Body of pancreas (tissue), 4 donors: ENCODE measurements around the gene EFCAB6. TPM values are rescaled to one million over a fixed set of nuclear protein-coding genes. Genes with fewer than 3 reads are reported as not detected.
"Not testable (repeated sequence)": the region's sequence is repeated elsewhere in the genome, so short reads cannot be mapped to it uniquely, and the experiment has no call there.

Source experiments
- ATAC-seq: fragments of 150-250 bp; one replicate; pipeline ENCODE4 v1.9.1; 2016
- DNase-seq, 4 donors: peaks; one replicate each; pipeline ENCODE4 v3.0.0-alpha.2; 2019
- H3K27ac ChIP-seq, 4 donors: fragments of 200-600 bp; sonication (generic); 1 replicate in 3 of 4; 2 replicates in 1 of 4; pipeline versions ENCODE4 v1.5.1 to v1.6.1; 2016 to 2019; ENCODE audit warnings: mild to moderate bottlenecking in 1 of 4, mixed read lengths in 1 of 4, moderate library complexity in 1 of 4
- H3K27me3 ChIP-seq, 2 donors: fragments of 200-600 bp; sonication (generic); one replicate each; pipeline ENCODE4 v1.6.0; 2016; ENCODE audit warnings: mild to moderate bottlenecking in 1 of 2
- H3K36me3 ChIP-seq, 2 donors: fragments of 200-600 bp; sonication (generic); replicated peaks in 1 of 2; 2 replicates each; pipeline ENCODE4 v1.5.1; 2016; ENCODE audit warnings: low read depth in 2 of 2; ENCODE audit not compliant: insufficient read depth in 1 of 2
- H3K4me1 ChIP-seq: fragments of 200-600 bp; sonication (generic); one replicate; pipeline ENCODE4 v1.6.0; 2016
- H3K4me3 ChIP-seq, 2 donors: fragments of 200-600 bp; sonication (generic); 1 replicate in 1 of 2; 2 replicates in 1 of 2; pipeline ENCODE4 v1.5.1; 2016 to 2019
- H3K9me3 ChIP-seq, 3 donors: fragments of 200-600 bp; sonication (generic); 1 replicate in 2 of 3; 2 replicates in 1 of 3; pipeline ENCODE4 v1.5.1; 2016
- POLR2A ChIP-seq, 3 donors: fragments of 450-650 bp; IDR thresholded peaks; one replicate each; pipeline ENCODE4 v1.6.1; 2016; ENCODE audit warnings: antibody characterized with exemption in 3 of 3, mild to moderate bottlenecking in 2 of 3
- whole genome bisulfite sequencing, 2 donors: methylation state at CpG; one replicate each; pipeline ENCODE4 v1.1.5; 2017; 5-methylcytosine and 5-hydroxymethylcytosine counted together
- intact Hi-C: fragments of 100-400 bp; cut with DNase I; formaldehyde crosslinking; loops from one replicate; pipeline ENCODE4 v1.15.1; 2023
- total RNA-seq, 2 donors: library from RNA; depleted of rRNA; stranded (reverse); fragments of >200 nt; gene quantifications; one replicate each; pipeline ENCODE4 v1.1.0, GENCODE V29; 2016
- TF ChIP-seq, protein P1 (sequence below), 7 experiments: fragments of 450-650 bp in 4 of 7; fragments of 200-600 bp in 3 of 7; sonication (generic) in 3 of 7; IDR thresholded peaks; one replicate each; pipeline ENCODE4 v1.5.1; 2016 to 2019; ENCODE audit warnings: antibody characterized with exemption in 7 of 7

EFCAB6 gene
- total RNA-seq, 2 donors from 2014 or later, result 4.0 to 4.4 TPM

DNA sequence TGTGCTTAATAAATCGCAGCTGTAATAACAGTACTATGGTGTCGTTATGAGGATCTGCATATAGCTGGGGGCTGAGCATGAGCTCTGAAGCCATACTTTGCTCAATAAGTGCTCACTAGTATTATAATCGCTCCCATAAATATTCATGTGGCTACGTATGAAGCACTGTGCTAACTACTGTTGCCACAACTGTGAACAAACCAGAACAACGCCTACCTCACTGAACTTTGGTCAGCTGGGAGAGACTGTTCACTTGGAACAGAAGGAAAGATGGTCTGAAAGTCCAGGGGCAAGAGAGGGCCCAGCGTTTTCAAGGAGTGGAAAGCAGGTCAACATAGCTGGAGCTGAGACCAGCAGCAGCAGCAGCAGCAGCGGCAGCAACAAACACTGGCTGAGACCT lies 141.6 kb downstream of the EFCAB6 start:
- no peak for TF ChIP-seq POLR2A (IDR thresholded peaks at IDR 0.05)
- TF ChIP-seq, protein P1, sequence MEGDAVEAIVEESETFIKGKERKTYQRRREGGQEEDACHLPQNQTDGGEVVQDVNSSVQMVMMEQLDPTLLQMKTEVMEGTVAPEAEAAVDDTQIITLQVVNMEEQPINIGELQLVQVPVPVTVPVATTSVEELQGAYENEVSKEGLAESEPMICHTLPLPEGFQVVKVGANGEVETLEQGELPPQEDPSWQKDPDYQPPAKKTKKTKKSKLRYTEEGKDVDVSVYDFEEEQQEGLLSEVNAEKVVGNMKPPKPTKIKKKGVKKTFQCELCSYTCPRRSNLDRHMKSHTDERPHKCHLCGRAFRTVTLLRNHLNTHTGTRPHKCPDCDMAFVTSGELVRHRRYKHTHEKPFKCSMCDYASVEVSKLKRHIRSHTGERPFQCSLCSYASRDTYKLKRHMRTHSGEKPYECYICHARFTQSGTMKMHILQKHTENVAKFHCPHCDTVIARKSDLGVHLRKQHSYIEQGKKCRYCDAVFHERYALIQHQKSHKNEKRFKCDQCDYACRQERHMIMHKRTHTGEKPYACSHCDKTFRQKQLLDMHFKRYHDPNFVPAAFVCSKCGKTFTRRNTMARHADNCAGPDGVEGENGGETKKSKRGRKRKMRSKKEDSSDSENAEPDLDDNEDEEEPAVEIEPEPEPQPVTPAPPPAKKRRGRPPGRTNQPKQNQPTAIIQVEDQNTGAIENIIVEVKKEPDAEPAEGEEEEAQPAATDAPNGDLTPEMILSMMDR (IDR thresholded peaks at IDR 0.05), result no peak
- Histone ChIP-seq H3K27ac (no peak overlapping the region), H3K4me3 (no peak overlapping the region), H3K36me3 (no peaks in the 10 kb centered on the region), H3K9me3 (no peaks in the 10 kb centered on the region), H3K27me3 (no peaks in the 10 kb centered on the region), H3K4me1 (no peaks in the 10 kb centered on the region)
- DNase-seq (no peak), ATAC-seq (no peak)
- WGBS, 2 donors, result 72 to 82% methylated on average over 7 of the region's 7 CpGs
- intact Hi-C loops, result no loop called here

DNA sequence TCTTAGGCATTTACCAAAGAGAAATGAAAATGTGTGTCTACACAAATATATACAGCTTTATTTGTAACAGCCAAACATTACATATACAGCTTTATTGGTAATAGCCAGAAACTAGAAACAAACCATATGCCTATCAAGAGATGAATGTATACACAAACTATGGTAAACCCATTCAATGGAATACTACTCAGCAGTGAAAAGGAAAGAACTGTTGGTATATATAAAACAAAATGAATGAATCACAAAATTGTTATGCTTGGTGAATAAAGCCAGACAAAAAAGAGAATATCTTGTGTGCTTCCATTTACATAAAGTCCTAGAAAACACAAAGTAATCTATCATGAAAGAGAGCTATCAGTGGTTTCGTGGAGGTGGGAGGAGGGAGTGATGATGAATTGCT lies 142.9 kb downstream of the EFCAB6 start:
- WGBS, 2 donors, result 89 to 96% methylated on average over 1 of the region's 1 CpG
- no peak for TF ChIP-seq POLR2A (IDR thresholded peaks at IDR 0.05)
- no peaks in the 10 kb centered on the region for H3K4me1 ChIP-seq
- H3K27me3 ChIP-seq, result no peaks in the 10 kb centered on the region
- ATAC-seq, result no peak
- H3K27ac ChIP-seq, result no peak overlapping the region
- DNase-seq, result no peak
- no peaks in the 10 kb centered on the region for H3K9me3 ChIP-seq
- no peak overlapping the region for H3K4me3 ChIP-seq
- H3K36me3 ChIP-seq, result no peaks in the 10 kb centered on the region
- intact Hi-C loops, result no loop called here

DNA sequence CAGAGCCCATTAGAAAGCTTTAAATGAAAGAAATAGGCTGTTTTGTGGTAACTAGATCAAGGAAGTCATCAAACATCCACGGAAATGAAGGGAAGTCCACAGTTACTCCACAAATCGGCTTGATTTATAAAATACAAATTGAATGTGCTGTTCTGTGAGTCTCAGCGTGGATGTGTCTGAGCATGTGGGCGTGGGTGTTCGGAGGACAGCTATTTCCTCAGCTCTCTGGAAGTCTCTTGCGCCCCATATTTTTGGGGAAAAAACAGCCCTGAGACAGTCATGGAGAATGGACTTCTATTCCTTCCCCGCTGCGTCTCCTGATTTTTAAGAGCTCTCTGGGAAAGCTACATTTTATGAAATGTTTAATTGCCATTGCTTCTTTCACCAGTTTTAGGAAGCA lies 144.4 kb downstream of the EFCAB6 start:
- whole genome bisulfite sequencing, 2 donors, result 87 to 94% methylated on average over 8 of the region's 8 CpGs
- DNase-seq (no peak), ATAC-seq (no peak)
- Histone ChIP-seq H3K4me3 (no peak overlapping the region), H3K36me3 (no peaks in the 10 kb centered on the region), H3K27me3 (no peaks in the 10 kb centered on the region), H3K27ac (no peak overlapping the region), H3K9me3 (no peaks in the 10 kb centered on the region), H3K4me1 (no peaks in the 10 kb centered on the region)
- TF ChIP-seq, protein P1 (IDR thresholded peaks at IDR 0.05), result no peak
- intact Hi-C loops, result no loop called here

DNA sequence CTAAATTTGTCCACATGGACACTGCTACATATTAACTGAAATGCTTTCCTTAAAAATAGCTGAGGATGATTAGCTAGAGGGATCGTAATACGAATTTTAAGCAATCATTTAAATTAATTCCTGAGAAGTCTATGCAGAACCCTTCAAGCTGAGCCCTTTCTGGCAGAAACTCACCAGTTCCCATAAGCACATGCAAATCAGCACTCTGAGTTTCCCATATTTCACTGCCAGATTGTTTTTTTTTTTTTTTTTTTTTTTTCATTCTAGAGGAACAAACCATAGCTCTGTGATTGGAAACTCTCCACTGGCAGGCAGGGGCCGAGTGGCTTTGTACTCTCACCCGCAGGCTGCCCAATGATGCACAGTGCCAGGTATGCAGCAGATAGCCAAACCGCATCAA lies 145.6 kb downstream of the EFCAB6 start:
- H3K9me3 ChIP-seq, result no peaks in the 10 kb centered on the region
- WGBS, 2 donors, result 89 to 93% methylated on average over 5 of the region's 5 CpGs
- no peak for DNase-seq
- no peaks in the 10 kb centered on the region for H3K27me3 ChIP-seq
- ATAC-seq, result no peak
- no peaks in the 10 kb centered on the region for H3K4me1 ChIP-seq
- no peak overlapping the region for H3K27ac ChIP-seq
- no peak overlapping the region for H3K4me3 ChIP-seq
- no peaks in the 10 kb centered on the region for H3K36me3 ChIP-seq
- intact Hi-C loops, result no loop called here
- TF ChIP-seq, protein P1 (IDR thresholded peaks at IDR 0.05), result no peak
- no peak for TF ChIP-seq POLR2A (IDR thresholded peaks at IDR 0.05)

DNA sequence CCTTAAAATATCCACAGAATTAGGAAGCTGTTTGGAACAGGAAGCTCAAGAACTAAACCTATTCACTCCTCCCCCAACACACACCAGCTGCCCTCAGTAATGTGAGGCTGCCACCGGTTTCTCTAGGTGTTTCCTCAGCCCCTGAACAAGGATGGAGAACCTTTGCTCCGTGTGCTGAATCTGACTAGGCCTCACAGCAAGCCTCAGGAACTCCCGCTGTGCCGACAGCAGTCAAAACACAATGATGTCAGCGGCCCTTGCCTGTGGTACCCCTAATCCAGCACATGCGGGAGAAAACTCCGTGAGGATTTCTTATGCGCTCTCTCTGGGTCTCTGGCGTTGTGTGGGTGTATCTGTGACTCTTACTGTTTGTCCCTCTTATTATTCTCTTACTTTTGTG lies 153.3 kb downstream of the EFCAB6 start:
- intact Hi-C loops, result no loop called here
- 69 to 75% methylated on average over 7 to 9 of the region's 9 CpGs for WGBS, 2 donors
- Histone ChIP-seq H3K27me3 (no peaks in the 10 kb centered on the region), H3K9me3 (no peaks in the 10 kb centered on the region), H3K36me3 (no peaks in the 10 kb centered on the region), H3K27ac (no peak overlapping the region), H3K4me1 (no peaks in the 10 kb centered on the region), H3K4me3 (no peak overlapping the region)
- no peak for DNase-seq
- no peak for ATAC-seq
- TF ChIP-seq, protein P1 (IDR thresholded peaks at IDR 0.05), result no peak
- TF ChIP-seq POLR2A (IDR thresholded peaks at IDR 0.05), result no peak

DNA sequence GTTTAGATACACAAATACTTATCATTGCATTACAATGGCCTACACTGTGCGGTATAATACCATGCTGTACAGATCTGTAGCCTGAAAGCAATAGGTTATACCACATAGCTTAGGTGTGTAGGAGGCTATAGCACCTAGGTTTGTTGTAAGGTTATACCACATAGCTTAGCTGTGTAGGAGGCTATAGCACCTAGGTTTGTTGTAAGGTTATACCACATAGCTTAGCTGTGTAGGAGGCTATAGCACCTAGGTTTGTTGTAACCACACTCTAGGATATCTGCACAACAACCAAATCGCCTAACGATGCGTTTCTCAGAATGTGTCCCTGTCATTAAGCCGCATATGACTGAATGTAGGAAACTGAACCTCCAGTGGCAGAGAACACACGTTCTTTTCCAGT lies 155.5 kb downstream of the EFCAB6 start:
- intact Hi-C loops, result not testable (repeated sequence)
- 82 to 85% methylated on average over 6 of the region's 6 CpGs for WGBS, 2 donors

More for the DNA sequence above, 155.5 kb downstream of the EFCAB6 start:
- H3K4me1 ChIP-seq, H3K27me3 ChIP-seq, H3K4me3 ChIP-seq, H3K27ac ChIP-seq, H3K36me3 ChIP-seq, ATAC-seq, DNase-seq, H3K9me3 ChIP-seq: not testable (repeated sequence)
